Coronary artery (tissue), 2 donors: ENCODE results near the gene MORC2.

ENCODE experiments used
- DNase-seq: peaks from one replicate; pipeline ENCODE4 v3.0.0-alpha.2; 2017; ENCODE audit warnings: low spot score
- H3K27ac ChIP-seq, 2 donors: fragments of 200-600 bp; sonication (generic); one replicate each; pipeline ENCODE4 v1.5.1; 2016 to 2019
- H3K4me3 ChIP-seq: fragments of 200-600 bp; sonication (generic); 2 replicates; pipeline ENCODE4 v1.5.1; 2016; ENCODE audit warnings: mild to moderate bottlenecking, moderate library complexity
- CTCF ChIP-seq: fragments of 200-600 bp; sonication (generic); IDR thresholded peaks from one replicate; pipeline ENCODE4 v1.5.1; 2019; ENCODE audit warnings: antibody characterized with exemption

MORC2 gene

GRCh38 chr22:30968015-30968923 is at the start of gene MORC2:
MORC2 (minus strand) TSS chr22:30968774; CDS start chr22:30967889, 885 bp downstream.
- H3K4me3 ChIP-seq, result peak within 1 kb of the TSS; percentile 91
- peak within 1 kb of the TSS; percentile 96 to 97 for H3K27ac ChIP-seq
- TF ChIP-seq CTCF, result no peak
- DNase-seq, result peak; percentile 84

- Histone ChIP-seq H3K27ac (no peak overlapping the region), H3K4me3 (no peak overlapping the region)
- no peak for DNase-seq
- no peak for TF ChIP-seq CTCF
Measured at GRCh38 chr22:31005535-31005934, 37.0 kb upstream of the MORC2 start.

- Histone ChIP-seq H3K27ac (no peak overlapping the region), H3K4me3 (no peak overlapping the region)
- DNase-seq, result no peak
- TF ChIP-seq CTCF, result no peak
Measured at GRCh38 chr22:31001124-31001770, 32.7 kb upstream of the MORC2 start.

GRCh38 chr22:30998329-30998728 is 29.8 kb upstream of the MORC2 start:
- Histone ChIP-seq H3K27ac (no peak overlapping the region), H3K4me3 (no peak overlapping the region)
- no peak for TF ChIP-seq CTCF
- DNase-seq, result no peak

GRCh38 chr22:30996462-30996861 is 27.9 kb upstream of the MORC2 start:
- no peak for DNase-seq
- H3K4me3 ChIP-seq, result no peak overlapping the region
- TF ChIP-seq CTCF, result no peak
- no peak overlapping the region for H3K27ac ChIP-seq

- Histone ChIP-seq H3K4me3 (no peak overlapping the region), H3K27ac (no peak overlapping the region)
- no peak for DNase-seq
- TF ChIP-seq CTCF, result no peak
Measured at GRCh38 chr22:30994960-30995359, 26.4 kb upstream of the MORC2 start.

GRCh38 chr22:30992565-30992964 is 24.0 kb upstream of the MORC2 start:
- no peak for TF ChIP-seq CTCF
- Histone ChIP-seq H3K27ac (peak overlapping the region; percentile 41 to 74), H3K4me3 (no peak overlapping the region)
- no peak for DNase-seq
